ENCODE data around the gene DUS2. TPM values are rescaled to one million over a fixed set of nuclear protein-coding genes. Genes with fewer than 3 reads are reported as not detected.

Gene DUS2
- total RNA-seq, 1 experiment from 2014 or later: 19.9 TPM

GRCh38 chr16:68055395-68055794 is 32.3 kb downstream of the DUS2 start:
- Histone ChIP-seq H3K4me1 (ENCODE audit: insufficient read depth, low read length) (no peaks in the 10 kb centered on the region), H3K36me3 (ENCODE audit: low read depth, low read length) (0 out of 2 replicates have a peak, but pooled peaks cover 2% of the 10 kb centered on the region), H3K9ac (ENCODE audit: low read length) (no peak overlapping the region), H3K9me3 (ENCODE audit: low read length) (no peaks in the 10 kb centered on the region), H3F3A (ENCODE audit: low read length, unreplicated experiment) (no peaks in the 10 kb centered on the region), H3K4me3 (ENCODE audit: low read length) (no peak overlapping the region), H3K27me3 (ENCODE audit: low read length) (no peaks in the 10 kb centered on the region), H3K79me2 (ENCODE audit: low read length) (no peaks in the 10 kb centered on the region), H3K9me2 (replicated peaks; ENCODE audit: low read length) (no peaks in the 10 kb centered on the region), H3K4me2 (ENCODE audit: low read length) (no peak overlapping the region), H3K27ac (ENCODE audit: low read length) (no peak overlapping the region), H4K20me1 (ENCODE audit: low read length) (no peaks in the 10 kb centered on the region), H2AFZ (ENCODE audit: low read length) (no peak overlapping the region)
- POLR2A ChIA-PET (ENCODE audit: unreplicated experiment): no interaction called here
- TF ChIP-seq, protein P1, sequence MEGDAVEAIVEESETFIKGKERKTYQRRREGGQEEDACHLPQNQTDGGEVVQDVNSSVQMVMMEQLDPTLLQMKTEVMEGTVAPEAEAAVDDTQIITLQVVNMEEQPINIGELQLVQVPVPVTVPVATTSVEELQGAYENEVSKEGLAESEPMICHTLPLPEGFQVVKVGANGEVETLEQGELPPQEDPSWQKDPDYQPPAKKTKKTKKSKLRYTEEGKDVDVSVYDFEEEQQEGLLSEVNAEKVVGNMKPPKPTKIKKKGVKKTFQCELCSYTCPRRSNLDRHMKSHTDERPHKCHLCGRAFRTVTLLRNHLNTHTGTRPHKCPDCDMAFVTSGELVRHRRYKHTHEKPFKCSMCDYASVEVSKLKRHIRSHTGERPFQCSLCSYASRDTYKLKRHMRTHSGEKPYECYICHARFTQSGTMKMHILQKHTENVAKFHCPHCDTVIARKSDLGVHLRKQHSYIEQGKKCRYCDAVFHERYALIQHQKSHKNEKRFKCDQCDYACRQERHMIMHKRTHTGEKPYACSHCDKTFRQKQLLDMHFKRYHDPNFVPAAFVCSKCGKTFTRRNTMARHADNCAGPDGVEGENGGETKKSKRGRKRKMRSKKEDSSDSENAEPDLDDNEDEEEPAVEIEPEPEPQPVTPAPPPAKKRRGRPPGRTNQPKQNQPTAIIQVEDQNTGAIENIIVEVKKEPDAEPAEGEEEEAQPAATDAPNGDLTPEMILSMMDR (conservative IDR thresholded peaks at IDR 0.05; ENCODE audit: low read depth, low read length): no peak
- CTCF ChIA-PET: no interaction called here
- BruUV-seq (replicated peaks): no TSS peak
- intact Hi-C loops (cut with micrococcal nuclease): no loop called here
- ATAC-seq (no peak), DNase-seq (no peak)

GRCh38 chr16:68059804-68060203 is 36.7 kb downstream of the DUS2 start:
- Histone ChIP-seq H3K9ac (ENCODE audit: low read length) (no peak overlapping the region), H3K79me2 (ENCODE audit: low read length) (no peaks in the 10 kb centered on the region), H3K27ac (ENCODE audit: low read length) (no peak overlapping the region), H4K20me1 (ENCODE audit: low read length) (no peaks in the 10 kb centered on the region), H2AFZ (ENCODE audit: low read length) (no peak overlapping the region), H3K27me3 (ENCODE audit: low read length) (no peaks in the 10 kb centered on the region), H3F3A (ENCODE audit: low read length, unreplicated experiment) (no peaks in the 10 kb centered on the region), H3K36me3 (ENCODE audit: low read depth, low read length) (0 out of 2 replicates have a peak, but pooled peaks cover 2% of the 10 kb centered on the region), H3K9me3 (ENCODE audit: low read length) (no peaks in the 10 kb centered on the region), H3K4me1 (ENCODE audit: insufficient read depth, low read length) (no peaks in the 10 kb centered on the region), H3K4me3 (ENCODE audit: low read length) (no peak overlapping the region), H3K4me2 (ENCODE audit: low read length) (no peak overlapping the region), H3K9me2 (replicated peaks; ENCODE audit: low read length) (no peaks in the 10 kb centered on the region)
- ChIA-PET CTCF (no interaction called here), POLR2A (ENCODE audit: unreplicated experiment) (no interaction called here)
- no peak for ATAC-seq
- TF ChIP-seq EZH2phosphoT487 (IDR thresholded peaks at IDR 0.05; ENCODE audit: borderline replicate concordance, low read length) (no peak), EZH2 (IDR thresholded peaks at IDR 0.05; ENCODE audit: low read length, unreplicated experiment) (no peak)
- TF ChIP-seq, protein P1 (conservative IDR thresholded peaks at IDR 0.05; ENCODE audit: low read depth, low read length): no peak
- no TSS peak for BruUV-seq (replicated peaks)
- intact Hi-C loops (cut with micrococcal nuclease): no loop called here
- no peak for DNase-seq

DNA sequence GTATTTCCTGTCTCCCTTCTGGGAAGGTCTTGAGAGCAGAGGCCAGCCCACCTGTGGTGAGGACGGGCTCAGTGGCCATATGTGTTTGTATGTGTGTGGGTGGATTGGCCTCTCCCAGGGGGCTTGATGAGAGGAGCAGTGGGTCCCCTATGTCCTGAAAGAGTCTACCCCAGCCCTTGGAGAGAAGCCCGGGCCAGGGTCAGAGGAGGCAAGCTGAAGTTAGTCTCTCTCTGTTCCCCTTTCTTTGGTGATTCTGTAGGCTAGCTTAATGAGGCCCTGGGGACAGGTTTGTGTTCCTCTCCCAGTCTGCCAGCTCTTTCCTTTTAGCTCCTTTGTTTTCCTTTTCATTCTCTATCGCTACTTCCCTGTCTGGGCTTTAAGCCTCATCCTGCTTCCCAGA is 38.3 kb downstream of the DUS2 start:
- ChIA-PET POLR2A (ENCODE audit: unreplicated experiment) (no interaction called here), CTCF (no interaction called here)
- intact Hi-C loops (cut with micrococcal nuclease): no loop called here
- H3K9me3 ChIP-seq (ENCODE audit: low read length): no peaks in the 10 kb centered on the region
- no peak overlapping the region for H3K4me3 ChIP-seq (ENCODE audit: low read length)
- no TSS peak for BruUV-seq (replicated peaks)
- H3K9ac ChIP-seq (ENCODE audit: low read length): no peak overlapping the region
- H3K27ac ChIP-seq (ENCODE audit: low read length): no peak overlapping the region
- no peak for ATAC-seq
- H3K4me1 ChIP-seq (ENCODE audit: insufficient read depth, low read length): no peaks in the 10 kb centered on the region
- H3K36me3 ChIP-seq (ENCODE audit: low read depth, low read length): no peaks in the 10 kb centered on the region
- H3F3A ChIP-seq (ENCODE audit: low read length, unreplicated experiment): no peaks in the 10 kb centered on the region
- H3K9me2 ChIP-seq (replicated peaks; ENCODE audit: low read length): no peaks in the 10 kb centered on the region
- H3K79me2 ChIP-seq (ENCODE audit: low read length): no peaks in the 10 kb centered on the region
- no peaks in the 10 kb centered on the region for H3K27me3 ChIP-seq (ENCODE audit: low read length)
- no peak overlapping the region for H2AFZ ChIP-seq (ENCODE audit: low read length)
- H3K4me2 ChIP-seq (ENCODE audit: low read length): no peak overlapping the region
- TF ChIP-seq EZH2 (IDR thresholded peaks at IDR 0.05; ENCODE audit: low read length, unreplicated experiment): no peak
- no peak for TF ChIP-seq EZH2phosphoT487 (IDR thresholded peaks at IDR 0.05; ENCODE audit: borderline replicate concordance, low read length)
- TF ChIP-seq, protein P1 (conservative IDR thresholded peaks at IDR 0.05; ENCODE audit: low read depth, low read length): no peak
- no peaks in the 10 kb centered on the region for H4K20me1 ChIP-seq (ENCODE audit: low read length)
- no peak for DNase-seq
